ENCODE results near the gene EMC10.
"Not testable (repeated sequence)": the region's sequence is repeated elsewhere in the genome, so short reads cannot be mapped to it uniquely, and the experiment has no call there.

The EMC10 gene

DNA sequence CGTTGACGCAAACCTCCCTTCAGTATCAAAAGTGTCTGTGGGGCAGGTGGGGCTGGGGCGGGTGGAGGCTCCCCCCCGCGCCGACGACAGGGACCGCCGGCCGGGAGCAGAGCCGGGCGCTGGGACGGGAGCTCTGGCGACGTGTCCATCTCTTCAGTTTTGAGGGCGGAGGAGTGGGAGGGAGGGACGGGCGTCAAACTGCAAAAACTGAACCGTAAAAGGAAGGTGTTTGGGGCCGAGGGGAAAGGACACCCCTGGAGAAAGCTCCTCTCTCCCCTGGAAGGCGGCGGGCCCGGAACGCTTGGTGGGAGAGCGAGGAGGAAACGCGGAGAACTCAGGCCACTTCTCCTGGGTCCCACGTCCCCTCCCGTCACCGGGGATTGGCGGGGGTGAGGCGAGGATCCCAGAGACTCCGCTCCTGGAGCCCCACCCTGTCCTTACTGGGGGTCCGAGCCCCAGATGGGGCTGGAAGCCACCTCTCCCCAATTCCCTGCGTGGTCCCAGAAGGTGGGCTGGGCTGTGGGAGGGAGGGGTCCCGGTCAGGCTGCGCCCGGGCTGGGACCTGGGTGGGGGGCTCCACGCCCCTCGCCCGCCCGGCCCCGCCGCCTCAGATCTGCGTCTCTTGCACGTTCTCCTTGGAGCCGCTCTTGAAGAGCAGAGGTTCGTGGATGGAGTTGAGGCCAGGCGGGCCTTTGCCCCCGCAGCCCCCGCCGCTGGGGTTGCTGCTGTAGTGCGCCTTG lies 40.8 kb downstream of the EMC10 start:
- DNase-seq = no peak

DNA sequence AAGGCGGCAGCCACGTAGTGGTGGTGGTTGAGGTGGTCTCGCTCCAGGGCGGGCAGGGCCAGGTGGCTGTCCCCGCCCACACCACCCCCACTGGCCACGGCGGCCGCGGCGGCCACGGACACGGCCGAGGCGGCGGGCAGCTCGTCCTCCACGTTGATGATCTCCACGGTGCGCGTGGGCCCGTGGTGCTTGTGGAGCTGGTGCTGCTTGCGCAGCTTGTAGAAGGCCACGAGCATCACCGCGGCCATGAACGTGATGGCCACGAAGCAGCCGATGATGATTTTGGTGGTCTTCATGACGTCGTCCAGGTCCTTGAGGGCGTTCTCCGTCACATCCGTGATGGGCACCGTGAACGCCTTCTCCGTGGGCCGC lies 41.4 kb downstream of the EMC10 start:
- DNase-seq = no peak

DNA sequence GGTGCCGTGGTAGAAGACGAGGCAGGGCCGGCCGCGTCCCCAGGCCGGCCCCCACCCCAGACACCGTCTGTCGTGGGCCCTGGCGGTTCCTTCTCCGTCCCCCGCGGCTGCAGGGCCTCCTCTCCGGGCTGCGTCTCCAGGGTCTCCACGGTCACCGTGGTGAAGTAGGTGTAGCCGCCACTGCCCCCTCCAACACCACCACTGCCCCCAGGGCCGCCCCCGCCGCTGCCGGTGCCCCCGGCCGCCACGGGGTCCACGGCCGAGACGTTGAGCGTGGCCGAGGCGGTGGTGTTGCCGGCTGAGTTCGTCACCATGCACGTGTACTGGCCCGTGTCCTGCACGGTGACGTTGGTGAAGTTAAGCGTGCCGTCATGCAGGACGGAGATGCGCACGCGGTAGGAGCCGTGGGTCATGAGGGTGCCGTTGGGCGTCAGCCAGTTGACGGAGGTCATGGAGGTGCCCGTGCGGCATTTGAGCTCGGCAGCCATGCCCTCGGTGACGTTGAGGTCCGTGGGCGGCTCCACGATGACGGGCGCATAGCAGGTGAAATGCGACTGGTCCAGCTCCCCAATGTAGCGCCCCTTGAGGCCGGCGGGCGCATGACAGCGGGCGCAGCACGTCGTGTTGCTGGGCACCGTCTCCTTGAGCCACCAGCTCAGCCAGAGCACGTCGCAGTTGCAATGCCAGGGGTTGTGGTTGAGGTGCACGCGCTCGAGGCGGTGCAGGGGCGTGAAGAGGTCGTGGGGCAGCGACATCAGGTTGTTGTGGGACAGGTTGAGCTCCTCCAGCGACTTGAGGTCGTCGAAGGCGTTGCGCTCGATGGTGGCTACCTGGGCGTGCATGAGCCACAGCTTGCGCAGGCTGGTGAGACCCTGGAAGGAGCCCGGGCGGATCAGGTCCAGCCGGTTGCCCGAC lies 42.0 kb downstream of the EMC10 start:
- DNase-seq = no peak

DNA sequence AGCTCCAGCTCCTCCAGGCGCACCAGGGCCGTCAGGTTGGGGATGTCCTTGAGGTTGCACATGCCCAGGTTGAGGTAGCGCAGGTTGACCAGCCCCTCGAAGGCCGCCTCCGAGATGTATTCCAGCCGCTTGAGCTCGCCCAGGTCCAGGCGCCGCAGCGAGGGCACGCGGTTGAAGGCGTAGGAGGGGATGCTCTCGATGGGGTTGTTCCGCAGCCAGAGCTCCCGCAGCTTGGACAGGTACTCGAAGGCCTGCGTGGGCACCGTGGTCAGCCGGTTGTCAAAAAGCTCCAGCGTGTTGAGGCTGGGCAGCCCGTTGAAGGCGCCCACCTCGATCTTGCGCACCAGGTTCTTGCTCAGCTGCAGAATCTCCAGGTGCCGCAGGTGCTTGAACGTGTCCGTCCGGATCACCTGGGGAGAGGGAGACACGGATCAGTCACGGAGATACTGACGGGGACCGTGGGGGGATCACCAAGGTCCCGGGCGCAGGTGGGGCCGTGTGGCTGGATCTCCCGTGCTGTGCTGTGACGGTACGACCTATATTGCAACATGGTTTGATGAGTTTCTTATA lies 42.8 kb downstream of the EMC10 start:
- DNase-seq = no peak

DNA sequence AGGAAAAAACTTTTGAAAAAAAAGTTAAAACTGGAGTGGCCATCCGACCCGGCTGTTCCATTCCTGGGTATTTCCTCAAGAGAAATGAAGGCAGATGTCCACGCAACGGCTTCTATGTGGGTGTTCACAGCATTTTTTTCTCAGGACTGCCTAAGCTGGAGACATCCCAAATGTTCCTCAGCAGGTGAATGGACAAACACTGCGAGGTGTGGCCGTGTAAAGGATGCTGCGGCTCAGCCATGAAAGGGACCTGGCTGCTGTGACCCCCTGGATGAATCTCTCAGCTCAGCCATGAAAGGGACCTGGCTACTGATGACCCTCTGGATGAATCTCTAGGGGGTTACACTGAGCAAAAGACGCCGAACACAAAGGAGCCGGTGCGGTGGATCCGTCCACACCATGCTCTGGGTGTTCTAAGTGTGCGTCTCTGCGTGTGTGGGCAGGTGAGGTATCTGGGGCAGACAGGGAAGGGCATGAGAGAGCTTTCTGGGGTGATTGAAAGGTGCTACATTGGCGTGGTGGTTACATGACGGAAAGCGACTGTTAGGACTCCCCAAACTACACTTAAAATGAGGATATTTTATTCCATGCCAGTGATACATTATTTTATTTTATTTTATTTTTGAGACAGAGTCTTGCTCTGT lies 44.6 kb downstream of the EMC10 start:
- no peak for DNase-seq

DNA sequence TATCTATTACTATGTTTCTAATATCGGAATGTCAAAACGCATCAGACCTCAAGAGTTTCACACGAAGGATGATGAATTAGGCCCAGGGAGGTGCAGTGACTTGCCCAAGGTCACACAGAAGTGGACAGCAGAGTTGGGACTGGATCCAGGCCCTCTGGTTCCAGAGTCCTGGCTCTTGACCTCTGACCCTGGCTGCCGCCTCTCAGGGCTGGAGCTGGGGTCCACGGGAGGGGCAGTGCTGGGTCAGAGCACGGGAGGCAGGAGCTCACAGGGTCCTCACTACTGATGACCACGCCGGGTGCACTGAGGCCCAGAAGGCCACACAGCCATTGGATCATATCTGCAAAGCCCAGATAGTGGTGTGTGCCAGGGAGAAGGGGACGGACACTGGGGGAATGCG lies 46.6 kb downstream of the EMC10 start:
- DNase-seq = no peak

DNA sequence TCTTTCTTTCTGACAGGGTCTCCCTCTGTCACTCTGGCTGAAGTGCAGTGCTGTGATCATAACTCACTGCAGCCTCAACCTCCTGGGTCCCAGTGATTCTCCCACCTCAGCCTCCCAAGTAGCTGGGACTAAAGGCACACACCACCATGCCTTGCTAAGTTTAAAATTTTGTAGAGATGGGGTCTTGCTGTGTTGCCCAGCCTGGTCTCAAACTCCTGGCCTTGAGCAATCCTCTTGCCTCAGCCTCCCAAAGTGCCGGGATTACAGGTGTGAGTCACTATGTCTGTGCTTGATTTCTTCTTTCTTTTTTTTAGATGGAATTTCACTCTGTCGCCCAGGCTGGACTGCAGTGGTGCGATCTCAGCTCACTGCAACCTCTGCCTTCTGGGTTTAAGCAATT lies 51.7 kb downstream of the EMC10 start:
- not testable (repeated sequence) for DNase-seq

DNA sequence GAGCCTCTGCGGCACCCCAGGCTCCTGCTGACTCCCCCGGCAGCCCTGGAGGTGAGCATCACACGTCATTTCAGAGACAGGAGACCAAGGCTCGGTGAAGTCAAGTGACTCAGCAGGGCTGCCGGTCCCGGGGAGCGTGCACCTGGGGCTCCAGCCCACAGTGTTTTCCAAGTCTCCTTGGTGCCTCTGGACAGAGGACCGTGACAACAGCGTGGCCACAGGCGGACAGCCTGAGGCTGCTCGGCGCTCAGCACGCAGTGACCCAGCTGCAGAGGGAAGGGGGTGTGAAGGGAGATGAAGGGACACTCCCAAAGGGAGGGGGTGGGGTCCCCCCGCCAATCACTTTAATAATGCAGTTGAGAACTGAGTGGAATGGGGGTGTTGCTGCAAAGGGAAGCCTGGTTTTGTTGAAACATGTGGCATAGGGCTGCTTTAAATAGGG lies 54.9 kb downstream of the EMC10 start:
- no peak for DNase-seq

DNA sequence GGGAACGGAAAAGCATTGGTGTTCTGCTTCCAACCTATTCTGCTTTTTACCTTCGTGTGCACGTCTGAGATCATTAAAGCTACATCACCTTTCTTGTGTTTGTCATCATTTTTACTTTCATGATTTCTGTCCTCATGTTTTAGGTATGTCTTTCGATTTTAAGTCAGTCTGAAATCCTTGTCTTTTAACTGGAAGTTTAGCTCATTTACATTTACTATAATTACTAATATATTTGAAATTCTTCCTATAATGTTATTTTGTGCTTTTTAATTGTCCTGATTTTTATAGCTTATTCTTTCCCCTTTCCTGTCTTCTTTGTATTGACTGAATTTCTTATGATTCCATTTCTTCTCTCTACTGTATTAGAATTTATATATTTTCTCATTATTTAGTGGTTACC lies 56.6 kb downstream of the EMC10 start:
- DNase-seq = no peak

DNA sequence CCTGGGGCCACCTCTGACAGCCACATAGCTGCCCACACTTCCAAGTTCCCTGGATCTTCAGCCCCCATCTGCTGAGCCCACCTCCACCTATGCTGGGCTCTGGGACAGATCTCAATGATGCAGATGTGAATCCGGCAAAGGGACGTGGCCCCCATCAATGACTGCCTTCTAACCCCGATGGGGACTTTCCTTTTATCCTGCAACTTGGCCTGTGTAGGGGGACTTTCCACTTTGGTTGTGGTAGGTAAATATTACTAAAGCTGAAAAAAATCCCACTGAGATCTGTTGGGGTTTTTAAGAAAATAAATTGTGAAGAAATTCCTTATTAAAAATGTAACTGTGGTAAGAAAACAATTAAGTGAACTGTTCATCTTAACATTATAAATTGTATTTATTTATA lies 58.2 kb downstream of the EMC10 start:
- no peak for DNase-seq

DNA sequence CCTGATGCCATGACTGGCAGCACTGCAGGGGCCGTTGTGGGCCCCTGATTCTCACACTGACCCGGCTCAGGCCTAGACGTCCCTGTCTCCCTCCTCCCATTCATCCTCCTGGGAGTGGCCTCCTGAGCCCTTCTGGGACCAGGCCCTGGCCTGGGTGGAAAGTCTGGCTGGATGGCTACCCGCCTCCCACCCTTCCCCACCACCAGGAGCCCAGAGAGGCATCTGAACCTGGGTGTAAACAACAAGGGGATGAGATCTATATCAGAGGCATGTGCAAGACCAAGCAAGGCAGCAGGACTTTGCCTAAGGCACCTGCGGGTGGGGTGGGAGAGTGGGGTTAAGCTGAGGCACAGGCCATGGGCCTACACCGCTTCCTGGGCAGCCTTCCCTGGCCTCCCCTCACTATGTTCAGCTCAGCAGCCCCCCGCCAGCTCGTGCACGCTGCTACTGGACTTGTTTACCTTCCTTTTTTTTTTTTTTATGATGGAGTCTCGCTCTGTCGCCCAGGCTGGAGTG lies 59.4 kb downstream of the EMC10 start:
- no peak for DNase-seq

DNA sequence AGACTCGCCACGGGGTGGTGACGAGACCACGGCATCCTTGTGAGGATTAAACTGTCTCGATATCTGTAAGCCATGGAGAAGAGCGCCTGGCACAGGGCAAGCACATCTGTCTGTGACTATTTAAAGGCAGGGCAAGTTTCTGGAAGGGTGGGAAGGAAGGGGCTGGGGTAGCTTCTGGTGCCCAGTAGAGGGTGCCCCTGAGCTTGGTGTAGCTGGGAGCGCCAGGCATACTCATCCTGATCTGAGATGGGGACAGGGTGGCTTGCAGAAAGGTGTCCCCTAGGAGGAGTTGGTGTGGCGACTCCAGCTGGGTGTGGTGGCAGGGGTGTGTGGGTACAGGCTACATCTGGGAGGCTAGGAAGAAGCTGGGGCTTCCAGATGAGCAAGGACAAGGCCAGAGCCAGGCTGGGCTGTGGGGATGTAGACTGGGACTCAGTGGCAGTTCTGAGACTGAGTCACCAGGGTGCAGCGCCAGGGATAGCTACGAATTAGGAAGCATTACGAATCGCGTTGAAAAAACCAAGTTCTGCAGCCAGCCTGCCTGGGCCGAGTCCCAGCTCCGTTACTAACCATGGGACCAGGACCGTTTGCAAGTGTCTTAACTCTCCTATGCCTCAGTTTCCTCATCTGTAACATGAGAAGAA lies 60.5 kb downstream of the EMC10 start:
- DNase-seq = no peak

DNA sequence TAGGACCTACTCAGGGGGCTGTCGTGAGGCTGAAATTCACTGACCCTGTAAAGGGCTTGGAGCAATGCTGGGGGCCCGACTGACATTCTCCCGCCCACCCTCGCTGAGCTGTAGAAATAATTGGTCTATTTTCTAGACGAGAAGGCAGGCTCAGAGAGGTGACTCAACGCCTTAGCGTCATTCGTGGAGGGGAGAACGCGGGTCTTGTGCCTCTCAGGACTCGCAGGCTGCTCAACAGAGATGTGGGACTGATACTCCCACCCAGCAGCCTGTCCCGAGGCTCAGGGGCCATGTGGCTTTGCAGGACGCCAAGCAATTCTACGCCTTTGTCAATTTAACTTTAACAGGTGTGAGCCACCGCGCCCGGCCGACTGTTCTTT lies 61.0 kb downstream of the EMC10 start:
- DNase-seq = no peak

DNA sequence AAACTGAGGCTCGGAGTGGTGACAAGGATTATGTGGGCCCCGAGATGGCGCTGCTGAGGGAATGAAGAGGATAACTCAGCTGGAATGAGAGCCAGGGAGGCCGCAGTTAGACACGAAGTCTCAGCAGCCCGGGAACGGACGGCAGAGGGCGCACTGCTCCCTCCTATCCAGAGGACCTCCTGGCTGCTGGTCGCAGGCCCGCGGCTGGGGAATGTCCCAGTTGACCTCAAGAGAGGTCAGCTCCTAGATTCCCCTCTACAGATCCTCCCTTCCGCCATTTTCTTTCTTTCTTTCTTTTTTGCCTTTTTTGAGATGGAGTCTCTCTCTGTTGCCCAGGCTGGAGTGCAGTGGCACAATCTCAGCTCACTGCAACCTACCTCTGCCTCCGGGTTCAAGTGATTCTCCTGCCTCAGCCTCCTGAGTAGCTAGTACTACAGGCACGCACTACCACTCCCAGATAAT lies 61.5 kb downstream of the EMC10 start:
- peak; percentile 67 for DNase-seq
